Activated CD4-positive, CD25-positive, alpha-beta regulatory T cell treated with anti-CD3 and anti-CD28 coated beads, Interleukin-2, amount 50 U/mL, for 72 hours (primary cell): ENCODE results near the gene DMPK.
"Not testable (repeated sequence)": the region's sequence is repeated elsewhere in the genome, so short reads cannot be mapped to it uniquely, and the experiment has no call there.

Experiments used
- DNase-seq: peaks from one replicate; pipeline ENCODE4 v3.0.0; 2021

Gene DMPK

DNA sequence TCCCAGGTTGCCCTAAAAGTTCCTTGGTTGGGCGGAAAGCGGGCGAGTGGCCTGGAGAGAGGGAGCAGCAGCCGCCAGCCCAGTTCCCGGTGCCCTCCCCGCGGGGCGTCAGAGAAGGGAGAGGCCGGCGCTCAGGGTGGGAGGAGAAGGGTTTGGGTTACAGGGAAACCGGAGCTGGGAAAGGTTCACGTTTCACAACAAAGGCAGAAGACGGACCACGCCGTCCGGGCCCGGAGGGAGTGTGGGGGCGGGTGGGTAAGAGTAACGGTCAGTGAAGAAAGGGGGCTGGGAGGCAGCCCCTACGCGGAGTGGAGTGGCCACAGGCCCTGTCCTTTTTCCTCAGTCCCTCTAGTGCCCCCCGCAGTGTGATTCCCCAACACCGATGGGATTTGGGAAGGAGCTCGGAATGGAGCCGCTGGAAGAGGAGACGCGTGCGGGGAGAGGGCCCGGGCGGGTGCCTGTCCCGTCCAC, 14.8 kb downstream of the DMPK start:
- DNase-seq: no peak

DNA sequence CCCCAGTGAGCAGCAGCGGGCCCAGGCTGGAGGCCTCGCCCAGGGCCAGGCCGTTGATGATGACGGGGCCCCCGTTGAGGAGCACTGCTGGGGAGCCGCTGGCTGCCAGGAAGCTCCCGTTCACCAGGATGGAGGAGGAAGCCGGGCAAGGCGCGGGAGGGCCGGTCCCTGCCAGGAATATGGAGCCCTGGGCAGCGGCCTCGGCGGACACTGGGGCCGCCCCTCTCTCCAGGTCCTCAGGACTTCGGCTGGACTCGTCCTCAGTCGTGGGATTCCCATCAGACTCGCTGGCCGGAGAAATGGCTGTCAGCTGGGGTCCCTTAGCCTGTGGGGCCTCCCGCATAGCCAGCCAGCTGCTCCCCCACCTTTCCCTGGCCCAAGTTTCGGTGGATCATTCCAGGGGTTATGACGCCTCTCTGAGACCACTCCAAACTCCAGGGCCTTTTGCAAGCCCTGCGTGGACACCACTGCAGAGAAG, 15.4 kb downstream of the DMPK start:
- no peak for DNase-seq

DNA sequence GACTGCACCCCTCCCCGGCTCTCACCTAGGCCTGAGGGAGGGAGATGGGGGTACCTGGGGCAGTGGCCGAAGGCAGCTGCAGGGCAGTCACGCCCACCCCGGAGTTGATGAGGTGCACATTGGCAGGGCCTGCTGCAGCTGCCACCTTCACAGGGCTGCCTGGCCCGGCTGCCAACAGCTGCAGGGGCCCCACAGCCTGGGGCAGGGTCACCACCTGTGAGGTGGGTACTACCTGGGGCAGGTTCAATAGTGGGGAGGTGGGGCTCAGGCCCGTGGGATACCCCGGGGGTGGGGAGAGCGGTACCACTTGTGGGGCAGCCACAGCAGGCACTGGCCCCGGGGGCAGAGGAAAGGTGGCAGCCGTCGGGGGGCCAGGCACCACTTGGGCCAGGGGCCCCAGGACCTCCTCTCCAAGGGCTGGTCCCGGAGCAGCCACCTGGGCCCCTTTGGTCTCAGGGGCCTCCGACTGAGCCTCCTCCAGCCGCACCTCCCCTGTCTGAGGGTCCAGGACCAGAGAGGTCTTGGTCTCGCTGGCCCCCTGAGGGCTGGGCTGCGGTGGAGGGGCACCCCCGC, 15.9 kb downstream of the DMPK start:
- DNase-seq: no peak

DNA sequence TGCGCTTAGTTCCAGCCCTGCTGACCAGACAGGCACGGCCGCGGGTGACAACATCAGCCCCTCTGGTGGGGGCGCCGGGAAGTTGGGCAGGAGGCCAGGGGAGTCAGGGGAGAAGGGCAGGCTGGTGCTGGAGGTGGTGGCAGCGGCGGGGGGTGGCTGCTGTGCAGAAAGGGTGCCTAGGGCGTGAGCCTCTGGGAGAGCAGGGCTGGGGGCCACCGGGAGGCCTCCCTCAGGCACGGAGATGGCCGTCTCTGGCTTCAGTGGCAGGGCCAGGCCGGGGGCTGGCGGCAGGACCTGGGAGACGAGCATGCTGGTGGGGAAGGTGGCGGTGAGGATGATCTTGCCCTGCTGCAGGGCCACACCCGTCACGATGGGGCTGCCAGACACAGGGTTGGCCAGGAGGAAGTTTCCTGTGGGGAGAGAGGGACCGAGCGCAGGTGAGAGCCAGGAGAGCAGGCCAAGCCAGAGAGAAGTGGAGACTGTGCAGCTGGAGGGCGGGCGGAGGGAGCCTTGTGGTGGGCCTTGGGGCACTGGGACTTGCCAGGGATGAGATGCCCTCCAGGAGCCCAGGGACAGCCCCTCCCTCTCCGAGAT, 16.5 kb downstream of the DMPK start:
- no peak for DNase-seq

DNA sequence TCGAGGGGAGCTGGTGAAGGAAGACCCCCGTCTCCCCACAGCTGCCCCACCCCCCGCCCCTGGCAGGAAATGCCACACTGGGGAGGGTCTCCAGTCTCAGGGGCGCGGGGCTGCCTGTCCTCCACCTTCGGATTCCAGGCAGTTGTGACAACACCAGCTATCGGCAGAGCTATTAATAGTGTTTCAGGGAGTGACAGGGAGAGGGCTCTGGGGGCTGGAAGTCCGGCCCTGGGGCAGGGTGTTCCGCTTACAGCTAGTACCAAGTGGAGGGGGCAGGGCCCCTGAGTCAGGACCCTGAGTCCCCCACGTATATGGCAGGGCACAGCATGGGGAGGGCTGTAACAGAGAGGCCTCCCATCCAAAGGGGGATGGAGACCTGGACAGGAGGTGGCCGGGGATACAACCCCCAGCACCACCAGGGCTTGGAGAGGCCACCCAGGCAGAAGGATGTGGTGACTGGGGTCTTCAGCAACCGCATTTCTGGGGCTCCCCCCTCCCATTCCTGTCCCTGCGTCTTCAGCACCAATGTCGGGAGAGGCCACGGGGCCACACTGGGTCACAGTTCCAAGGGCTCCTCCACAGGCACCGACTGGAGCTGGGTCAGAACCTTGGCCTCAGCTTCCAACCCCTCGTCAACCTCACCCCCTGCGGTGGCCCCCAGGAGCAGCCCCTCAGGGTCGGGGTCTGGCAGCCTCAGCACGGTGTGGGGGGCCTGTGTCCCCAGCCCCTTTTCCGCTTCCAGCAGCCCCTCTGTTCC, 17.2 kb downstream of the DMPK start:
- no peak for DNase-seq

DNA sequence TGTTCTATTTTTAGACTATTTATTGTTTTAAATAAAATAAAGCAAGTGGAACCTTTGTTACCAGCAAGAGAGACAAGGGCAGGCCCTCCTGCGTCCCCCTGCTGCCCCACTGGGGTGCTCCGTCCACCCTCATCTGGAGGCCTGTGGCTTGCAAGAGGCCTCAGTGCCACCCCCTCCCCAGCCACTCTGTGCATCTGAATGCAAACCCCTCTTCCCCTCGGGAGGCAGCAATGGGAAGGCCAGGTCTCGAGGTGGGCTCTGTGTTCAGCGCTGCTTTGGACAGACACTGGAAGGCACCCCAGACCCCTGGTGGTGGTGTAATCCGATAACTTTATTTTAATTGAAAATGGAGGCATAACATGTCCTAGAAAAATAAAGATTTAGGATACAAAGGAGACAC, 17.8 kb downstream of the DMPK start:
- DNase-seq: no peak

DNA sequence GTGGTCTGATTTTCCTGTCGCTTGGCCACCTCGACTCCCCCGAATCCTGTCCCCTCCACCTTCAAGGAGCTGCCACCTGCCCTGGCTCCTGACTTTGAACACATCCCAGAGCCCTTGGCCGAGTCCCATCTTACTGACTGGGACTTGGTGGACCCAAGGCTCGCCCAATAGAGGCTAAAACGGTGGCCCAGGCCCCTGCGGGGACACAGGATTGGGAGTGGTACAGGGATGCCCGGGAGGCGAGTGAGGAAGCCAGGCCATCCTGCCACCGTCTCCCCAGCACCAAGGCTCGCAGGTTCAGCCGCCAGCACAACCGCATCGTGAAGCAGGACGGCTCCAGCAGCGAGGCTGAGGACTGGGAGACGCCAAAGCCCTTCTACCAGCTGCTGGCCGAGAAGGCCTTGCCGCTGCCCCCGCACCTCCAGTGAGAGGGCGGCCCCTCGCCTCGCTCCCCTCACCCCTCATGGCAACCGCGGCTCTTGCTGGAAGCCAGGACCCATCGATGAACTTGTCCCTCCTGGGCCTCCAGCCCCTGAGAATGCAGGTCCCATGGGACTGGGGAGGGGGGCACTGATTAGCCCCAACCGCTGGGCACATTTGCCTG, 18.5 kb downstream of the DMPK start:
- DNase-seq: no peak

DNA sequence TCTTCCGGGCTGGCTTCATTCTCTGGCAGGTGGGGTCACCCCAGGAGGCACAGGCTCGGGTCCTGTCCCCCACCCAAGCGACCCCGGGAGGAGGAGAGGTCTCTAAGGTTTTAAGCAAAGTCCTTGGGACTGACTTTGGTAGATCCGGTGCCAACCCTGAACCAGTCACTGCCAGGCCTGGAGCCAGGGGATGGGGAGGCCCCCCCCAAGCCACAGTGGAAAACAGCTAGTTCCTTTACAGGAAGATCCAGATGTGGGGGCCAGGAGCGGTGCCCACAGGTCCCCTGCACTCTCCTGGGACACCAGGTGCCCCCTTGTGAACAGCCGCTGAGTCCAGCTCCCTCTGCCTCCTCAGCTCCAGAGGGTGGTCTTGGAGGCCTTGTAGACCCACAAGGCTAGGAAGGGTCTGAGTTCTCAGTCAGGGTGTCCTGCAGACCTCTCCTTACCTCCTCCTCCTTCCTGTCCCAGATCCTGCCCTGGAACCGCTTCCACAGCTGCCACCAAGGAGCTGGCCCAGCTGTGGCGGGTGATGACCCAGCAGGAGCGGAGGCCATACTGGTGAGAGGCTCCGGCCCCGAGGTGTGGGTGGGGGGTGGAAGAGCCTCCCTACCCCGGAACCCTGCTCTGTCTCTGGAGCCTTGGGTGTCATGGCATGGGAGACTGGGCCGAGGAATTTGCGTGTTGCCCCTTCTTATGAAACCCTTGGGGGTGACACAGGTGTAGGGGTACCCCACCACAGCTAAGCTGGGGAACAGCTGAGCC, 19.2 kb downstream of the DMPK start:
- DNase-seq: no peak

DNA sequence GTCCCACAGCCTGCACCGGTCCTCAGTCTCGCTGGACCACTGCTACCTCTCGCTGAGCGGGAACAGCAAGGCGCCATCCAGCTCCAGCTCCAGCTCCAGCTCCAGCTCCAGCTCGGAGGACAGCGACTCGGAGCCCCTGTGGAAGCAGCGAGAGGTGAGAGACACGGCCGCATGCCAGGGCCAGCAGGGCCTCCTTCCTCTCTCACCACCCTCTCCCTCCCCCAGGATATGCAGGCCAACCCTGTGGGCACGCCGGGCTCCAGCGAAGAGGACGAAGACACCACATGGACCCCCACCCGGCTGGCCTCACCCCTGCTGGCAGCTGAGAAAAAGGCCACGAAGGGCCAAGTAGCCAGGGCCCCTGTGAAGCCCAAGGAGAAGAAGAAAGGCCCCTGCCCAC, 20.6 kb downstream of the DMPK start:
- no peak for DNase-seq

DNA sequence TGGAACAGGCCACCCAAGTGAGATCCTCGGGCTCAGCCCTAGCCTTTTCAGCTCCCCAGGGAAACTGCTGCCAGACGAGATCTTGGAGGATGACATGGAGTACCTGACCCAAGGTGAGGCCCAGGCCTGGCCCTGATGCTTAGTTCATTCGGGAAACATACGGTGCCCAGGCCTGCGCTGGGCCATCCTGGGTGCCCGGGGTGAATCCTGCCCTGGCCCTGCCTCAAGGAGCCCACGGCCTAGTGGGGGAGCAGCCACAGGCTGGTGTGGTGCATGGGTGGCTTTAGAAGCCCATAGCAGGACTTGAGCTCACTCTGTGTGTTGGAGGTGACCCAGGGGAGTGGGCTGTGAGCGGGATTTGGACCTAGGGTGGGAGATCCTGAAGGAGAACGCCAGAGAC, 23.4 kb downstream of the DMPK start:
- DNase-seq: no peak

DNA sequence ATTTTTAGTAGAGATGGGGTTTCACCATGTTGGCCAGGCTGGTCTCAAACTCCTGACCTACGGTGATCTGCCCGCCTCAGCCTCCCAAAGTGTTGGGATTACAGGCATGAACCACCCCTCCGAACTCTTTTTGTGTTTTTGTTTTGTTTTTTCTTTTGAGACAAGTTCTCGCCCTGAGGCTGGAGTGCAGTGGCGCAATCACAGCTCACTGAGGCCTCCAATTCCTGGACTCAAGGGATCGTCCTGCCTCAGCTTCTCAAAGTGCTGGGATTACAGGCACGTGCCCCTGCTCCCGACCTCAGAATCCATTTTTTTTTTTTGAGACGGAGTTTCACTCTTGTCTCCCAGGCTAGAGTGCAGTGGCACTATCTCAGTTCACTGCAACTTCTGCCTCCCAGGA, 24.6 kb downstream of the DMPK start:
- DNase-seq: no peak

DNA sequence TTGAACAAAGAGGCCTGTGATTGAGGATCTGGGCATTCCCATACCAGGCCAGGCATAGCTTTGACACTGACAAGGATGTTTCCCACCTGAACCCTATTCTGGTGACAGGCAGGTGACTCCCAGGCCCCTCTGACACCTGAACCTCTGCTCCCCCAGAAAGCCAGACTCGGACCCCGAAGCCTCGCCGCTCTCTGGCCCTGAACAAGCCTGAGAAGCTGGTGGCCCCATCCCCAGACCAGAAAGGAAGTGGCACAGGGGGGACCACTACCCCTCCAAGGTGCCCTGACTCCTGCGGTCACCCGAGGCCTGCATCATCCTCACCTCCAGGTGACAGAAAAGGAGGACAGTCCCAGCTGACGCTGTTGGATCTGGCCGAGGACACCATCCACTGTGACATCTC, 28.0 kb downstream of the DMPK start:
- DNase-seq: no peak

DNA sequence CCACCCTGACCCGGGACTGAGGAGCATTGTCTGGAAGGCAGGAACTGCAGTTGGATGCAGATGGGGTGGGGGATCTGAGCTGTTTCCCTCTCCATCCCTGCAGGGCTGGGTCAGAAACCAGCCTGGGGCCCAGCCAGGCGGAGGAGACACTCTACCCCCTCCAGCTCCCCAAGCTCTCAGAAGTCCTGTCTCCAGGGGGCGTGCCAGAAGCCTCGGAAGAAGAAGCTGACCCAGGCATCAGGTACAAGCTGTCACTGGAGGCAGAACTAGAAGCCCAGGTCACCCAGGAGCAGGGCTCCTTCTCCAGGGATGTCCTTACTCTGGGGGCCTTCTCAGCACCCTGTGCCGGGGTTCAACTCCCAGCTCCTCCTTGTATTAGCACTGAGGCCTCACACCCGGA, 28.7 kb downstream of the DMPK start:
- no peak for DNase-seq

DNA sequence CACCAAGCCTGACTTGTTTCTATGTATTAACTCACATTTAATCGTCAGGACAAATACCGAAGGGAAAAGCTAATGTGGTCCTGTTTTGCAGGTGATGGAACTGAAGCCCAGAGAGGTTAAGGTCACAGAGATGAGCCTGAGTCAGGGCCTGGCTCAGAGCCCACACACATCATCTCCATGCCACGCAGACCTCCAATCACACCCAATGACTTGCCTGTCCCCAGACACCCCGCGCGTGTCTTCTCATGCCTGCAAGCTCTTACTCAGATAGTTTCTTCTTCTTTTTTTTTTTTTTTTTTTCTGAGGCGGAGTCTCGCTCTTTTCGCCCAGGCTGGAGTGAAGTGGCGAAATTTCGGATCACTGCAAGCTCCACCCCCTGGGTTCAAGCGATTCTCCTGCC, 29.7 kb downstream of the DMPK start:
- no peak for DNase-seq

DNA sequence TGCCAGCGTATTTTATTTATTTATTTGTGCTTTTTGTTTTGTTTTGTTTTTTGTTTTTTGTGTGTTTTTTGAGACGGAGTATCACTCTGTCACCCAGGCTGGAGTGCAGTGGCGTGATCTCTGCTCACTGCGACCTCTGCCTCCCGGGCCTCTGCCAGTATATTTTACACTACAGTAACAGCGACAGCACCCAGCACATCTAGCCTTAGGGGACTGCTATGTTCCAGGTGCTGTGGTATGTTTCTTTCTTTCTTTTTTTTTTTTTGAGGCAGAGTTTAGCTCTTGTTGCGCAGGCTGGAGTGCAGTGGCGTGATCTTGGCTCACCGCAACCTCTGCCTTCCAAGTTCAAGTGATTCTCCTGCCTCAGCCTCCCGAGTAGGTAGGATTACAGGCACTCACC, 30.8 kb downstream of the DMPK start:
- DNase-seq: not testable (repeated sequence)

DNA sequence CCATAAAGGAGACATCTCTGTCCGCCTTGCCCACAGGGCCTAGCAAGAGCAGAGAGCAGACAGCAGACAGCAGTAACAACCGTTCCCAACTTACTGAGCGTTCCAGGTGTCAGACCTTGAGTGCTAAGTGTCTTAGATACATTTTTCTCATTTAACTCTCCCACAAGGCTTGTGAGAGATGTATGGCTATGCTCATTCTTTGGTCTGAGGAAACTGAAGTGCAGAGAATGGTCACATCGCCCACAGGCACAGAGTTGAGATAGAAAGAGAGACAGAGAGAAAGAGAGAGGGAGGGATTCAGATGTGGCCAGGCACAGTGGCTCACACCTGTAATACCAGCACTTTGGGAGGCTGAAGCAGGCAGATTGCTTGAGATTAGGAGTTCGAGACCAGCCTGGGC, 34.8 kb downstream of the DMPK start:
- no peak for DNase-seq

DNA sequence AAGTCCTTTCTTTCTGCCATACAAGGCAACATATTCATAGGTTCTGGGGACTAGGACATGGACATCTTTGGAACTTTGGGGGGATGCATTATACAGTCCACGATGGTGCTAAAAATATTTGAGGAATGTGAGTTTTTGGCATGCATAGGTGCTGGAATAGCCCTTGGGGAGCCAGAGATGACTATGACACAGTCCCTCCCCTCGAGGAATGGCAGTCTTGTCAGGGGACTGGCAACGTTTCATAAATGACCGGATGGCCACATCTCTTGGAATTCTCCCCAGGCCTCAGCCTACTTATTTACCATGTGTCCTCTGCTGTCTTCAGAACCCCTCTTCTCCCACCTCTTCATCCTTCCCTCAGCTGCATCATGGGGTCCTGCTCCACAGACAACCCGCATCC, 35.4 kb downstream of the DMPK start:
- no peak for DNase-seq

DNA sequence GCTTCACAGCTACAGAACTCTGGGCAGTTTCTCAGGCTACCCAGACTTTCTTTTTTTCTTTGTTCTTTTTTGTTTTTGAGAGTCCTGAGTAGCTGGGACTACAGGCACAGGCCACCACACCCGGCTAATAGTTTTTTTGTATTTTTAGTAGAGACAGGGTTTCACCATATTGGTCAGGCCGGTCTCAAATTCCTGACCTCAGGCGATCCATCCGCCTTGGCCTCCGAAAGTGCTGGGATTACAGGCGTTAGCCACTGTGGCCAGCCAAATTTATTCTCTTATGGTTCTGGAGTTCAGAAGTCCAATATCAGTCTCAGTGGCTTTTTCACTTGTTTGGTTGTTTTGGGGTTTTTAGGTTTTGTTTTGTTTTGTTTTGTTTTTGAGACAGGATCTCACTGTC, 36.7 kb downstream of the DMPK start:
- no peak for DNase-seq

DNA sequence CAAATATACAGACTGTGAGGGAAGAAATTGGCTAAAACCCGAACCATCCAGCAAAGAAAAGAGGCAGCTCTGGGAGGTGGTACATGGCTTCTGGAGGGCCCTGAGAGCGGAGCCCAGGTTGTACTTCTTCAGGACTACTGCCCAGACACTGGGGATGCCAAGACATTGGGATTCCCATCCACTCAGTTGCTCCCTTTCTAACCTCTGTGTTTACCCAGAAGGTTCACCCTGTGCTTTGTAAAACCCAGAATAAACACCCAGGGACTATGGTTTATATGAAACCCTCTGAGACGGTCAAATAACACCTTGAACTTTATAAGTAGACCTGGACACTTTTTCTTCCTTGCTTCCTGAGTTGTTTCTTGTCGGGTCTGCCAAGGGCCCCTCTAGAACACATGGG, 39.3 kb downstream of the DMPK start:
- no peak for DNase-seq

DNA sequence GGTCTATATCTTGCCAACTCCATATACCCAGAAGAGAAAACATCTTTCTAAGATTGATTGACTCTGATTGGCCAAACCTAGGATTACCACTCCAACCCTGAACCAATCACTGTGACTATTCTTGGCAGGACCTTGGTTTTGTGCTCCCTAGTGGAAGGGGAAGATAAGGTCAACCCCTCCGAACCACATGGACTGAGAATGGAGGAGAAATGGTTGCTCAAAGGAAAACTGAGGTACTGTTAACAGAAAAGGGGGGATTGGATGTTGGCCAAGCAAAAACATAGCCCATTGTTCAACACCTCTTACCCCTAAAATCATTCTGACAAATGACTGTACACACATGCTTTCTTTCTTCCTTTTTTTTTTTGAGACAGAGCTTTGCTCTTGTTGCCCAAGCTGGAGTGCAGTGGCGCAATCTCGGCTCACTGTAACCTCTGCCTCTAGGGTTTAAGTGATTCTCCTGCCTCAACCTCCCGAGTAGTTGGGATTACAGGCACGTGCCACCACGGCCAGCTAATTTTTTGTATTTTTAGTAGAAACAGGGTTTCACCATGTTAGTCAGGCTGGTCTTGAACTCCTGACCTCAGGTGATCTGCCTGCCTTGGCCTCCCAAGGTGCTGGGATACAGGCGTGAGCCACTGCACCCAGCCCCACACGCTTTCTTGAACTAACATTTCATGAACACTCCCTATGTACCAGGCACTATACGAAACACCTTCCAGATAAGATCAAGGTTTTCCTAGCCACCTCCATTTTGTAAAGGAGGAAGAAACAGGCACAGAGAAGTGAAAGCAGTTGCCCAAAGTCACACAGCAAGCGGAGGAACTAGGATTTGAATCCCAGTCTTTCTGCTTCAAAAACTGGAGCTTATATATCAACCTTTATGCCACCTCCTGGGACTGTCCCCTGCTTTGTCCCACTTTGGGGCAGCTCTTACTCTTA, 42.5 kb downstream of the DMPK start:
- no peak for DNase-seq

DNA sequence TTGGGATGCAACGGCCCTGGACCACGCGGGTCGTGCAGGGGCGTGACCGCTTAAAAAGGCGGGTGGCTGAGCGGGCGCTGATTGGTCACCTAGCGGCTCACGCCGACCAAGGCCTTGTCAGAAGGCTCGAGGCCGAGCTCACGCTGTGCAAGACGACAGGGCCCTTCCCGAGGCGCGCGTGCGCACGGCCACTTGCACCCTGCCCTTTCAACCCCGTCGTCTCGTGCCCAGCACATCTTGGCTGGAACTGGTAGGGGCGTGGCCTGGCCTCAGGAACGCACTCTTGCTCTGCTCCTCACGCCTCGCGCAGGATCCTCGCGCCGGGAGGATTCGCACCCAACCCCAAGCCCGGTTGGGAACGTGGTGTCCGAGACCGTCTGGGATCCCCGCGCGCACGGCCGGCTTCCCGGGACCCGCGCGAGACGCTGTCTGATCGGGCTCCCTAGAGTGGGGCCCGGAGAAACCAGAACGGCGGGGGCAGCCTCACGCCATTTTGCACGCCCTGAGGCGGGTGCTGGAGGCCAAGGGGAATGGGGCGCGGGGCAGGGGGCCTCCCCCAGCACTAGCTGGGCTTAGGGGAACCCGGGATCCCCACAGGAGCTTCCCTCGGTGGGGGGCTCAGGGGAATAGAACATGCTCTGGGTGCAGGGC, 49.0 kb downstream of the DMPK start, which contains the start of gene MEIOSIN:
MEIOSIN (plus strand) TSS at position 280 of the 651 bp plus-strand sequence. CDS start 1,938 bp downstream, outside the sequence.
- DNase-seq: no peak
